ENCODE measurements around the gene TMEM131.

- TF ChIP-seq CTCF (conservative IDR thresholded peaks at IDR 0.05) (no peak), EZH2 (IDR thresholded peaks at IDR 0.05; ENCODE audit: low read depth) (no peak)
Measured at GRCh38 chr2:97878865-97879264, 116.9 kb downstream of the TMEM131 start.

Data from PC-9 (cell line).